ENCODE results near the gene GBP3. TPM values are rescaled to one million over a fixed set of nuclear protein-coding genes. Genes with fewer than 3 reads are reported as not detected.
"Not testable (repeated sequence)": the region's sequence is repeated elsewhere in the genome, so short reads cannot be mapped to it uniquely, and the experiment has no call there.

GBP3 gene, protein sequence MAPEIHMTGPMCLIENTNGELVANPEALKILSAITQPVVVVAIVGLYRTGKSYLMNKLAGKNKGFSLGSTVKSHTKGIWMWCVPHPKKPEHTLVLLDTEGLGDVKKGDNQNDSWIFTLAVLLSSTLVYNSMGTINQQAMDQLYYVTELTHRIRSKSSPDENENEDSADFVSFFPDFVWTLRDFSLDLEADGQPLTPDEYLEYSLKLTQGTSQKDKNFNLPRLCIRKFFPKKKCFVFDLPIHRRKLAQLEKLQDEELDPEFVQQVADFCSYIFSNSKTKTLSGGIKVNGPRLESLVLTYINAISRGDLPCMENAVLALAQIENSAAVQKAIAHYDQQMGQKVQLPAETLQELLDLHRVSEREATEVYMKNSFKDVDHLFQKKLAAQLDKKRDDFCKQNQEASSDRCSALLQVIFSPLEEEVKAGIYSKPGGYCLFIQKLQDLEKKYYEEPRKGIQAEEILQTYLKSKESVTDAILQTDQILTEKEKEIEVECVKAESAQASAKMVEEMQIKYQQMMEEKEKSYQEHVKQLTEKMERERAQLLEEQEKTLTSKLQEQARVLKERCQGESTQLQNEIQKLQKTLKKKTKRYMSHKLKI
- total RNA-seq = 34.0 and 34.5 TPM in 2 replicates

DNA sequence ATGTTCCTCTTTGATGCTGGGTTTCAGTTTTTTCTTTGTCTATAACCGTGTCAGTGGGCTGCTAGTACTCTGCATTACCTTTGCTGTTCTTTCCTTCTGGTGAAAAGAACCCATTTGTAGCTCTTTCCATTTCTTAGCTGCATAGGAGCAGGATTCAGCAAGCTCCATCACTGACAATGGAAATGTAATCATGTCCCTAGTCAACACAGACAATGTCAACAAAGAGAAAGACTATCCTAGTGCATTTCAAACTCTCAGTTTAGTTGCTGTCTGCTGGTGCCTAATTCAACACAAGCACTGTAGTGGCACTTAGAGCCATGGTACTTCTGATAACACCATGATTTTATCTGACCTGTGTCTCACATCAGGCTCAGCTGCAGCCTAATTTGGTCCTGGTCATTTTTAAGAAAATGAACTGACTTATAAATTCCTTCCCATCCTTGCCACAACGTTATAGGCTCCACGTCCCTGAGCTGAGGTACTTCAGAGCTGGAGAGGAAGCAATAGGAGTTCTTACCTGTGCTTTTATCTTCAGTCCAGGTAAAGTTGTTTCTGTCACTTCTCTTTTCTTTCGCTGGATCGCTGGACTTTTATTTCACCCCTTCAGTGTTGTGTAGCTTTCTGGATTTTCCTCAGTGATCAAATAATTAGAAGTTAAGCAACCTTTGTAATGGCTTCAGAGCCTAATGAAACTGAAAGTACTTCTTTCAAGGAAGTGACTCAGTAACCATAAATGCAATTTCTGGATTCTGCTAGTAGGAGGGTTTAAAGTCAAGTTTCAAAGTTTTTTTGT lies at the start of gene GBP3:
Gene GBP3, minus strand, starts transcription at position 700 of the 793 bp plus-strand sequence. CDS start 2,145 bp downstream, outside the sequence.
- intact Hi-C loops (cut with micrococcal nuclease) = loop anchor here (1.0 kb wide), 2 partner anchors 43 to 176 kb away; partner anchors contain the start of genes GBP1 and GBP4

DNA sequence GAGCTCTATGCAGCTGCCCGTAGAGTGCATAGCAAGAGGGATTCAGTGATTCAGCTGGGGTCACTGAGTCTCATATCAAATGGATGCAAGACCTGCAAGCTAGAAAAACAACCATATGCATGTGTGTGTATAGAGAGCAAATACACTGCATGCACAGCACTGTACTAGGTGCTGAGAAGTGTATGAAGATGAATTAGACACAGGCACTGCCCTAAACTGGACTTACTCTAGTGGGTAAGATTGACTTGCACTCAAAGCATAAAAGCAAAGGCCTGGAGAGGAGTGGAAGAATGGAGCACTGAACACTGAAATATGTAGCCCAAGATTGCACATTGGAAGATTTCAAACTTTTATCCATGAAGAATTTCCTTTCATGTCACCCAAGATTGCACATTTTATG lies 47.8 kb upstream of the GBP3 start:
- intact Hi-C loops (cut with micrococcal nuclease) = no loop called here

DNA sequence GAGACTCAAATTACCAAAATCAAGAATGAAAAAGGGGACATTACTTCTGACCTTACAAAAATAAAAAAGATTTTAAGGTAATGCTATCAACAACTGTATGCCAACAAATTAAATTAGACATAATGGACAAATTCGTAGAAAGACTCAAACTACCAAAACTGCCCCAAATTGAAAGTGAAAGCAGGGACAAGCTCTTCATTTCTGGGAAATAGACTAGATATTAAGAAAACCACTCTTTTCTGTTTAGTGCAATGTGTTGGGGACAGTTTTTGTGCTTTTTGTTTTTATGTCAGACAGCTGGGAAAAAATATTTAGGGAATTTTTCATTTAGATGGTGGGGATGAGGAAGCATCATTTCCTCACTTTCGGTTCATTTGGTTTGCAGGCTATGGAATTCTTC lies 47.3 kb upstream of the GBP3 start:
- intact Hi-C loops (cut with micrococcal nuclease) = no loop called here

DNA sequence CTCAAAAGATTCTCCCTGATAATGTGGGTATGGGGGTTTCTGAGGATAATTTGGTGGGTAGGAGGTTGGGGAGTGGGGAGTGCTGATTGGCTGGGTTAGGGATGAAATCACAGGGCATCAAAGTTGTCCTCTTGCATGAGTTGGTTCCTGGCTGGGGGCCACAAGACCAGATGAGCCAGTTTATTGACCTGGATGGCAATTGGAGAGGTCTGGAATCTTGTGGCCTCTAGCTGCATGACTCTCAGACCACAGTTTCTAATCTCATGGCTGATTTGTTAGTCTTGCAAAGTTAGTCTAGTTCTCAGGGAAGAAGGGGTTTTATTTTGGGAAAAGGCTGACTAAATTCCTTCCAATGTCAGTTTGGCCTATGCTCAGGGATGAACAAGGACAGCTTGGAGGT lies 45.6 kb upstream of the GBP3 start:
- intact Hi-C loops (cut with micrococcal nuclease) = no loop called here

DNA sequence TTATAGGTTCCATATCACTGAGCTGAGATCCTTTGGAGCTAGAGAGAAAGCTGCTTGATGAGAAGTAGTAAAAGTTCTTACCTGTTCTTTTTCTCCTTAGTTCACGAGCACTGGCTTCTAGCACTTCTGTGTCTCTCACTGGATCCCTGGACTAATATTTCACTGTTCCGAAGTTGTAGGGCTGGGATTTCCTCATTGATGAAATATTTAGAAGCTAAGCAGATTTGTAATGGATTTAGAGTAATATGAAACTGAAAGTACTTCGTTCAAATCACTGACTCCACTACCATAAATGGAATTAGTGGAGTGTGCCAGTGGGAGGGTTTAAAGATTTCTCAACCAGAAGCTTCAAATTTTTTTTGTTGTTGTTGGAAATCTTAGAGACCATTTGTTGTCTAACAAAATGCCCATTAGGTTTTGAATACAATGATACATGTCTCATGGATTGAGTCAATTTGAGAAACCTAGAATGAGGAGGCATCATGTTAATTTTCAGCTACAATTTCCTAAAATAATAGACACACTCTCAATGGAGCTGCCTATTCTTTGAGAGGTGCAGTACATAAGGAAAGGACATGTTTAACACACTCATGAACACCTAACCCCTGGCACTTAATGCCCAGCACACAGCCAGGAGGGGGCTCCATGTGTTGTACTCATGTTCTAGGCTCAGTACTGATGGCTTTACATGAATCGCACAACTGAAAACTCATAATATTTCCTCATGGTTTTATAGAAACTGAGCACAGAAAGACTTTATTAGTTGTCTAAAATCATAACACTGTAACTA lies 42.6 kb upstream of the GBP3 start, which contains the start of gene GBP1:
Gene GBP1, minus strand, starts transcription at position 130 of the 790 bp plus-strand sequence. CDS start 1,974 bp downstream, outside the sequence.
- intact Hi-C loops (cut with micrococcal nuclease) = loop anchor here (1.0 kb wide), 3 partner anchors 43 to 386 kb away; partner anchors contain the start of genes GBP3, KYAT3 and RBMXL1

DNA sequence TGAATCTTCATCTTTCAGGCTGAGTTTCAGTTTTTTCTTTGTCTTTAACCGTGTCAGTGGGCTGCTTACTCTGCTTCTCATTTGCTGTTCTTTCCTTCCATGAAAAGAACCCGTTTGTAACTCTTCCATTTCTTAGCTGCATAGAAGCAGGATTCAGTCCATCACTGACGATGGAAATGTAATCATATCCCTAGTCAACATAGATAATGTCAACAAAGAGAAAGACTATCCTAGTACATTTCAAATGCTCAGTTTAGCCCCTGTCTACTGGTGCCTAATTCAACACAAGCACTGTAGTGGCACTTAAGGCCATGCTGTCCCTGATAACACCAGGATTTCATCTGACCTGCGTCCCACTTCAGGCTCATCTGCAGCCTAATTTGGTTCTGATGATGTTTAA lies 42.0 kb upstream of the GBP3 start:
- intact Hi-C loops (cut with micrococcal nuclease) = loop anchor here (1.0 kb wide), 3 partner anchors 42 to 387 kb away; partner anchors contain the start of genes GBP3, KYAT3 and RBMXL1

- intact Hi-C loops (cut with micrococcal nuclease) = no loop called here
Observed at GRCh38 chr1:89063094-89063493, 40.4 kb upstream of the GBP3 start.

GRCh38 chr1:89060091-89060490 lies 37.4 kb upstream of the GBP3 start:
- intact Hi-C loops (cut with micrococcal nuclease) = no loop called here

GRCh38 chr1:89051955-89052312 lies 29.3 kb upstream of the GBP3 start:
- intact Hi-C loops (cut with micrococcal nuclease) = no loop called here

GRCh38 chr1:89051300-89051954 lies 28.8 kb upstream of the GBP3 start:
- intact Hi-C loops (cut with micrococcal nuclease) = no loop called here

DNA sequence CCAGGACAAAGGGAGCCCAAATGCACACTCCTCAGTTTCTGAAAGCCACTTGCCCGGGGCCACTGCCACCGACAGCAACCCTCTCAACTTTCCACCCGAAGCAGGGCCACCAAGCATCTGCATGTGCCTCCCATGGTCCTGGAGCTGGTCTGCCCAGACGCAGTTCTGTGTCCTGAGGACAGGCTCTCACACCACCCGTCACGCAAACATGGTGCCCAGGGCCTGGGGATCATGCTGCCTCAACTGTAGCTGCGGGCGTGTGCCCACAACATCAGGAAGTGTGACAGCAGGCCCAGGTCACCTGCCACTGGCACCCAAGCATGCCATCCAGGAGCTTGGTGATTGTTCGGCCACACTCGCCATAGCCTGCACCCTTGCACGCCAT lies 28.0 kb upstream of the GBP3 start:
- intact Hi-C loops (cut with micrococcal nuclease) = no loop called here

GRCh38 chr1:89049901-89050648 lies 27.4 kb upstream of the GBP3 start:
- intact Hi-C loops (cut with micrococcal nuclease) = not testable (repeated sequence)

DNA sequence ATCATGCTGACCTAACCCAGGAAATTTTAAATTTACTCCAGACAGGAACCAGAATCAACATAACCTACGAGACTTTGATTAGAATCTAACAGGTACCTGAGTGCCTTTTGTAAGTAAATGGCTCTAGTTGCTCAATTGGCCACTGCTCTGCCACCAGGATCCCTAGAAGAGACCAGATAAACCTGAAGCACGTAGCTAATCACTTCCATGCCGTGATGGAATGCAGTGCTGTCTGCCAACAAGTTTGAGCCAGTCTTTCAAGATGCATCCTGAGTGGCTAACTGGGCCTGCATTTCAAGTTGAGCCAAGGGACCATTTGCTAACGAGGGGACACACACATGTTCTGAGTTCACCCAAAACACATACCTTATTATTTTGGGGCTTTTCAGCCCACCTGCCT lies 26.5 kb upstream of the GBP3 start:
- intact Hi-C loops (cut with micrococcal nuclease) = not testable (repeated sequence)

GRCh38 chr1:89047734-89048133 lies 25.1 kb upstream of the GBP3 start:
- intact Hi-C loops (cut with micrococcal nuclease) = no loop called here

- intact Hi-C loops (cut with micrococcal nuclease) = not testable (repeated sequence)
Observed at GRCh38 chr1:89046318-89047183, 23.9 kb upstream of the GBP3 start.

- intact Hi-C loops (cut with micrococcal nuclease) = no loop called here
Observed at GRCh38 chr1:89044970-89045721, 22.5 kb upstream of the GBP3 start.

DNA sequence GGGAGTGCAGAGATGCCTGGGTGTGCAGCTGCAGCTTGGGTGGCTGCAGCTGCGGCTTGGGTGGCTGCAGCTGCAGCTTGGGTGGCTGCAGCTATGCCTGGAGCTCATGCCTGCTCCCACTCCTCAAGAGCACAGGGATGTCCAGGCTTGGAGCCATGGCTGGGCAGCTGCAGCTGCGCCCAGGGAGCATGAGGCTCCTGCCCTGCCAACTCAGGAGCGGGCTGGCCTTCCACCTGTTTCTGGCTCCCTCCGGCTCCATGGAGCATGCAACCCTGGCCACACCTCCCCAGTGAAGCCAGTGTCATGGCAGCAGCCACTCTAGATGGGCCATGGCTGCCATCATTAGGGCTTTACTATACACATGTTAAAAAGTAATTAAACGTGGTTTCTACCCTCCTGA lies 21.3 kb upstream of the GBP3 start:
- intact Hi-C loops (cut with micrococcal nuclease) = no loop called here

- intact Hi-C loops (cut with micrococcal nuclease) = no loop called here
Observed at GRCh38 chr1:89042491-89042890, 19.8 kb upstream of the GBP3 start.
